Measurements from ENCODE around the gene TPPP3.

TPPP3 gene

GRCh38 chr16:67393111-67393787, at the start of gene TPPP3:
TPPP3 (minus strand) TSS chr16:67393498; CDS start chr16:67391111, 2,387 bp downstream.
- ATAC-seq: peak in 1 of 2 donors; percentile 57

GRCh38 chr16:67442581-67443255, 49.4 kb upstream of the TPPP3 start:
- no peak for ATAC-seq

- no peak for ATAC-seq
Observed at GRCh38 chr16:67441907-67442306, 48.6 kb upstream of the TPPP3 start.

GRCh38 chr16:67441271-67441753, 48.0 kb upstream of the TPPP3 start:
- no peak for ATAC-seq

GRCh38 chr16:67438824-67439393, 45.6 kb upstream of the TPPP3 start:
- ATAC-seq: no peak

GRCh38 chr16:67438098-67438791, 44.9 kb upstream of the TPPP3 start:
- ATAC-seq: no peak

GRCh38 chr16:67437513-67437912, 44.2 kb upstream of the TPPP3 start:
- ATAC-seq: peak in 1 of 2 donors; percentile 48

- no peak for ATAC-seq
Observed at GRCh38 chr16:67436640-67437193, 43.4 kb upstream of the TPPP3 start.

GRCh38 chr16:67435758-67436164, 42.5 kb upstream of the TPPP3 start:
- no peak for ATAC-seq

- ATAC-seq: no peak
Observed at GRCh38 chr16:67433131-67433719, 39.9 kb upstream of the TPPP3 start.

GRCh38 chr16:67432506-67432890, 39.2 kb upstream of the TPPP3 start:
- ATAC-seq: no peak

GRCh38 chr16:67431775-67432505, 38.6 kb upstream of the TPPP3 start:
- ATAC-seq: no peak

- ATAC-seq: peak; percentile 28 to 44
Observed at GRCh38 chr16:67430977-67431774, 37.9 kb upstream of the TPPP3 start, which contains the start of gene HSD11B2. HSD11B2 (plus strand) TSS chr16:67431121; CDS start chr16:67431249, 128 bp downstream.

GRCh38 chr16:67430504-67430976, 37.2 kb upstream of the TPPP3 start:
- peak; percentile 41 to 60 for ATAC-seq

- no peak for ATAC-seq
Observed at GRCh38 chr16:67429799-67430503, 36.7 kb upstream of the TPPP3 start.

- no peak for ATAC-seq
Observed at GRCh38 chr16:67429053-67429798, 35.9 kb upstream of the TPPP3 start.

GRCh38 chr16:67428146-67428731, 34.9 kb upstream of the TPPP3 start:
- ATAC-seq: peak; percentile 58 to 63

GRCh38 chr16:67426950-67427349, 33.7 kb upstream of the TPPP3 start:
- no peak for ATAC-seq

GRCh38 chr16:67426022-67426421, 32.7 kb upstream of the TPPP3 start:
- ATAC-seq: no peak
